ES-I3 (cell line): ENCODE data around the gene KPNA2.
"Not testable (repeated sequence)": the region's sequence is repeated elsewhere in the genome, so short reads cannot be mapped to it uniquely, and the experiment has no call there.

Experiments
- H3K36me3 ChIP-seq: 2 replicates; pipeline ENCODE4 v1.6.1; 2013; ENCODE audit warnings: mild to moderate bottlenecking, low read length, control low read depth, moderate library complexity; ENCODE audit not compliant: insufficient read depth
- H3K4me1 ChIP-seq: 2 replicates; pipeline ENCODE4 v1.6.1; 2013; ENCODE audit warnings: mild to moderate bottlenecking, control low read depth, low read length; ENCODE audit not compliant: insufficient read depth
- H3K9ac ChIP-seq: 2 replicates; pipeline ENCODE4 v1.6.1; 2013; ENCODE audit warnings: low read depth, mild to moderate bottlenecking, low read length, moderate library complexity
- H3K9me3 ChIP-seq: 2 replicates; pipeline ENCODE4 v1.6.1; 2013; ENCODE audit warnings: mild to moderate bottlenecking, low read length, moderate library complexity; ENCODE audit not compliant: control insufficient read depth, insufficient read depth

KPNA2 gene

DNA sequence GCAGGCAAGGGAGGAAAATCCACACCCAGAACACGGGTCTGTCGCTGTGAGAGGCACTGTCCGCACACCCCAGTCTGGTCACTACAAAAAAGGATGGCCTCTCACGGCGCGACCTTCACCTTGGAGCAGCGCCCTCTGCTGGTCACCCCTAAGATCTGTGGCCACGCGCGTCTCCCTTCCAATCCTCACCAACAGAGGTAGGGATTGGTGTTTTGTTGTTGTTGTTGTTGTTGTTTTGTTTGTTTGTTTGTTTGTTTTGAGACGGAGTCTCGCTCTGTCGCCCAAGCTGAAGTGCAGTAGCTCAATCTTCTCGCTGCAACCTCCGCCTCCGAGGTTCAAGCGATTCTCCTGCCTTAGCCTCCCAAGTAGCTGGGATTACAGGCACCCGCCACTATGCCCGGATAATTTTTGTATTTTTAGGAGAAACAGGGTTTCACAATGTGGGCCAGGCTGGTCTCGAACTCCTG lies 24.3 kb upstream of the KPNA2 start:
- Histone ChIP-seq H3K9me3 (no peaks in the 10 kb centered on the region), H3K4me1 (no peaks in the 10 kb centered on the region; the same call in 1 of the 2 replicates), H3K9ac (peak overlapping the region; percentile 28; the same call in 1 of the 2 replicates), H3K36me3 (no peaks in the 10 kb centered on the region)

DNA sequence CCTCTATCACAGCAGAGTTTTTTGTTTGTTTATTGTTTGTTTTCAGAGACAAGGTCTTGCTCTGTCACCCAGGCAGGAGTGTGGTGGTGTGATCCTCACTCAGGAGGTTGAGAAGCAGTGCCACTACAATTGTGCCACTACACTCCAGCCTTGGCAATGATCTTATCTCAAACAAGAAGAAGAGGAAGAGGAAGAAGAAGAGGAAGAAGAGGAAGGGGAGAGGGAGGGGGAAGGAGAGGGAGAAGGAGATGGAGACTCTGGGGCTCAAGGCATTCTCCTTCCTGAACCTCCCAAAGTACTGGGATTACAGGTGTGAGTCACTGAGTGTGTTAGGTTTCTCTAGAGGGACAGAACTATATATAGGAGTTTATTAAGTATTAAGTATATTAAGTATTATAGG lies 22.1 kb upstream of the KPNA2 start:
- Histone ChIP-seq H3K9me3 (no peaks in the 10 kb centered on the region), H3K36me3 (no peaks in the 10 kb centered on the region), H3K4me1 (no peaks in the 10 kb centered on the region; the same call in 1 of the 2 replicates), H3K9ac (no peak overlapping the region)

DNA sequence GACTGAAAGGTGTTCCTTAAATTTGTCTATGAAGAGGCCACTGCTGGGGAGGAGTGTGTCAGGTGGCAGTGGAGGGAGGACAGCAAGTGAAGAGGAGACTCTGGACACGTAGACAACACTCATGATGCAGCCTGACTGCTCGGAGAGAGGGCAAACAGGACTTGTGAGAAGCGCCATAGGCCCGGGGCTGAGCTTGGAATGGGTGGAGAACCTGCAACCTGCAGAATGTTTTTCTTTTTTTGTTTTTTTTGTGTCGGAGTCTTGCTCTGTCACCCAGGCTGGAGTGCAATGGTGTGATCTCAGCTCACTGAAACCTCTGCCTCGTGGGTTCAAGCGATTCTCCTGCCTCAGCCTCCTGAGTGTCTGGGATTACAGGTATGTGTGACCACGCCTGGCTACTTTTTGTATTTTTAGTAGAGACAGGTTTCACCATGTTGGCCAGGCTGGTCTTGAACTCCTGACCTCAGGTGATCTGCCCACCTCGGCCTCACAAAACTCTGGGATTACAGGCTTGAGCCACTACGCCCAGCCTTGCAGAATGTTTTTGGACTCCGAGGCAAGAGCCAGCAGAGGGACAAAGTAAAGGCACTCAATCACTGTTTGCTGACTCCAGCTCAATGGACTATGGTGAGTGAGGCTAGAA lies 20.3 kb upstream of the KPNA2 start:
- Histone ChIP-seq H3K9ac (no peak overlapping the region), H3K9me3 (no peaks in the 10 kb centered on the region), H3K4me1 (no peaks in the 10 kb centered on the region; the same call in 1 of the 2 replicates), H3K36me3 (no peaks in the 10 kb centered on the region)

DNA sequence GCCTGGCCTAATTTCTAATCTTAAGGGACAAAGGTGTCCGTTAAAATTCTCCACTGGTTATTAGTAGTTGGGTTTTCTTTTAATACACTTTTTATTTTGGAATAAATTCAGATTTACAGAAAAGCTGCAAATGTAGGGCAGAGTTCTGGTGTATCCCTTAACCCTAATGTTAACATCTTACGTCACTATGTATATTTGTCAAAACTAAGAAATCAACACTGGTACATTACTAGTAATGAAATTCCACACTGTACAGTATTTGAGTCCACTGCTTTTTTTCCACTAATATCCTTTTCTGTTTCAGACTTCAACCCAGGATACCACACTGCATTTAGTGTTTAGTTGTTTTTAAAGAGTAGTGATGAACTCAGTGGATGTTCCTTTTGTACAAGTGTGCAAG lies 18.7 kb upstream of the KPNA2 start:
- Histone ChIP-seq H3K9ac (no peak overlapping the region), H3K36me3 (no peaks in the 10 kb centered on the region), H3K4me1 (no peaks in the 10 kb centered on the region; the same call in 1 of the 2 replicates), H3K9me3 (no peaks in the 10 kb centered on the region)

DNA sequence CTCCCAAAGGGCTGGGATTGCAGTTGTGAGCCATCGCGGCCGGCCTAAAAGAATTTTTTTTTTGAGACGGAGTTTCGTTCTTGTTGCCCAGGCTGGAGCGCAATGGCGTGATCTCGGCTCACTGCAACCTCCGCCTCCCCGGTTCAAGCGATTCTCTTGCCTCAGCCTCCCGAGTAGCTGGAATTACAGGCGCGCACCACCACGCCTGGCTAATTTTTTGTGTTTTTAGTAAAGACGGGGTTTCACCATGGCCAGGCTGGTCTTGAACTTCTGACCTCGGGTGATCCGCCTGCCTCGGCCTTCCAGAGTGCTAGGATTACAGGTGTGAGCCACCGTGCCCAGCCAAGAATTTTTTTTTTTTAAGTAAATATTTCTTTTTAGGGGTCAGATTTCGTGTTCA lies 17.0 kb upstream of the KPNA2 start:
- H3K4me1 ChIP-seq, H3K9ac ChIP-seq, H3K9me3 ChIP-seq, H3K36me3 ChIP-seq: not testable (repeated sequence)

DNA sequence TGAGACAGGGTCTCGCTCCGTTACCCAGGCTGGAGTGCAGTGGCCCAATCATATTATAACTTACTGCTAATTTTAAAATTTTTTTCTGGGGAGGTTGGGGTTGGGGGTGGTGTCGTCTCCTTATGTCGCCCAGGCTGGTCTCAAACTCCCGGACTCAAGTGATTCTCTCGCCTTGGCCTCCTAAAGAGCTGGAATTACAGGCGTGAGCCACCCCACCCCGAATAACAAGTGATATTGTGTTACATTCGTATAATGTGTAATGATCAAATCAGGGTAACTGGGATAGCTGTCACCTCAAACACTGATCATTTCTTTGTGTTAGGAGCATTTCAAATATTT lies 16.2 kb upstream of the KPNA2 start:
- no peaks in the 10 kb centered on the region for H3K36me3 ChIP-seq
- H3K9ac ChIP-seq = peak overlapping the region; percentile 10; the same call in 1 of the 2 replicates
- H3K4me1 ChIP-seq = no peaks in the 10 kb centered on the region; the same call in 1 of the 2 replicates
- H3K9me3 ChIP-seq = no peaks in the 10 kb centered on the region

DNA sequence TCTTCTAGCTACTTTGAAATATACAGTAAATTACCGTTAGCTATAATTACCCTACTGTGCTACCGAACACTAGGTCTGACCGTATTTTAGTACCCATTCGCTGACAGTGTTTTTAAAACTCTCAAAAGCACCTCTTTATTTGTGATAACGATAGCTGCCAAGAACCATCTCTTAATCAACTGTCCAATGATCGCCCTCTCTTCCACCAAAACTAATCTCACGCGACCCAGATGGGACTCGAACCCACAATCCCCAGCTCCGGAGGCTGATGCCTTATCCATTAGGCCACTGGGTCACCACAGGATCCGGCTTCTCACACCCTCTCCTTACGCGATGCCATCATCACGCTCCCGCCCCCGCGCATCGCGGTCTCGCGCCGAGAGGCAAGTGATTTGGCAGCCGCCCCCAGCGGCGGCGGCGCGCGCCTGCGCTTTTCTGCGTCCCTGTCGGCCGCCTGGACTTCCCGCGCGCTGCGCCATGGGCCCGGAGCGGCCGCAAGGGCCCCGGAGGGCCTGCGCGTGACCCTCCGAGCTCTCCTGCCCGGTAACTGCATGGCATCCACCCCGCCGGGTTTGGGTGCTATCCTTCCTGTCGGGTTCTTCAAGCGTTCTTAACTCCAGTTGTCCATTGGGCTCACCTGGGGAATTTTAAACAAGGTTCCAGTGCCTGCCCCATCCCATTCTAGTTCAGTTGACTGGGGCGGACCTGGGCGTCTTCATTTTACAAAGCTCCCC lies 15.7 kb upstream of the KPNA2 start:
- H3K36me3 ChIP-seq = no peaks in the 10 kb centered on the region
- H3K4me1 ChIP-seq = no peaks in the 10 kb centered on the region; the same call in 1 of the 2 replicates
- no peaks in the 10 kb centered on the region for H3K9me3 ChIP-seq
- peak overlapping the region; percentile 80 for H3K9ac ChIP-seq

DNA sequence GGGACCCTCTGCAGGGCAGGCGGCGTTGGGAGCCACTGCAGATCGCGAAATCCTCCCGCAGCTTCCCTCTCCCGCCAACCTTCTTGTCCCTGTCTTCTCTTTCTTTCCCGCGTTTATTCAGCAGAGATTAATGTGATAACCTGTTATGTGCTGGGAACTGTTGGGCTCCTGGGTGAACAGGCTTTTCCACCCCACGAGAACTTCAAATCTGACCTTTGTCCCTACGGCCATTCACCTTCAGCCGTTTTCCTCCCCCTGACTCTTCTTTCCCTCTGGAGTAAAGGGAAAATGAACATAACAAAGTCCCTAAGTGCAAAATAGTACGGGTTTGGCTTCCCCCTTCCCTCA lies 15.2 kb upstream of the KPNA2 start:
- H3K9ac ChIP-seq = peak overlapping the region; percentile 80
- H3K9me3 ChIP-seq = no peaks in the 10 kb centered on the region
- H3K36me3 ChIP-seq = no peaks in the 10 kb centered on the region
- no peaks in the 10 kb centered on the region; the same call in 1 of the 2 replicates for H3K4me1 ChIP-seq

DNA sequence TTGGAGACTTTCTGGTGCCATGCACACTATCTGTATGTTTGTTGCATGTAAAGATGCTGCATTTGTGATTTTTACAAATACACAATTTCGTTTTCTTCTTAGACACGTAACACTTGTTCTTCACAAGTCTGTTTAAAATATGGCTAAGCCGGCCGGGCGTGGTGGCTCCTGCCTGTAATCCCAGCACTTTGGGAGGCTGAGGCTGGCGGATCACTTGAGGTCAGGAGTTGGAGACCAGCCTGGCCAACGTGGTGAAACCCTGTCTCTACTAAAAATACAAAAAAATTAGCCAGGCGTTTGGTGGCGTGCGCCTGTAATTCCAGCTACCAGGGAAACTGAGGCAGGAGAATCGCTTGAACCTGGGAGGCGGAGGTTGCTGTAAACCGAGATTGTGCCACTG lies 14.7 kb upstream of the KPNA2 start:
- not testable (repeated sequence) for H3K9me3 ChIP-seq, H3K4me1 ChIP-seq, H3K36me3 ChIP-seq
- H3K9ac ChIP-seq = peak overlapping the region; percentile 80

DNA sequence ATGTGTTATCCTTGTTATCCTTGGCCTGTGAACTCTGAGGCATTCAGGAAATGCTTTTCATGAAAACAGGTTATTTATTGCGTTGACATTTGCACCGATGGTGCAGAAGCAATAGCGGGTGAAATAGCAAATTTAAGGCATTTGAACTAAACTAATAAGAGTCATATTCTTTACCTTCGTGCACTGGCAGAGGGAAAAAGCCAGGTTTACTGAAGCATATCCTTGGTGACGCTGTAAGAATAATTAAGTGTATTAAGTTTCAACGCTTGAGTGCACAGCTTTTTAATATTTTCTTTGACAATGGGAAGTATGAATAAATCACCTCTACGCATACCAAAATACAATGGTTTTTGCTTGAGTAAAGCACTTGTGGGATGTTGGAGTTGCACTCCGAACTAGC lies 13.6 kb upstream of the KPNA2 start:
- H3K9me3 ChIP-seq = no peaks in the 10 kb centered on the region
- no peaks in the 10 kb centered on the region for H3K4me1 ChIP-seq
- no peak overlapping the region for H3K9ac ChIP-seq
- no peaks in the 10 kb centered on the region for H3K36me3 ChIP-seq

DNA sequence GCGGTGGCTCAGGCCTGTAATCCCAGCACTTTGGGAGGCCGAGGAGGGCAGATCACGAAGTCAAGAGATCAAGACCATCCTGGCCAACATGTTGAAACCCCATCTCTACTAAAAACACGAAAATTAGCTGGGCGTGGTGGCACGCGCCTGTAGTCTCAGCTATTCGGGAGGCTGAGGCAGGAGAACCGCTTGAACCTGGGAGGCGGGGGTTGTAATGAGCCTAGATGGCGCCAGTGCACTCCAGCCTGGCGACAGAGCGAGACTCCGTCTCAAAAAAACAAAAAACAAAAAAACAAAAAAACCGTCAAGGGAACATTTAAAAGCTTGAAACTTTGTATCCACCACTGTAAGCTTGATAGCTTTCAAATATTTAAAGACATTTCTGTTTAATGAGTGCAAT lies 13.0 kb upstream of the KPNA2 start:
- H3K4me1 ChIP-seq, H3K9ac ChIP-seq, H3K9me3 ChIP-seq, H3K36me3 ChIP-seq: not testable (repeated sequence)

DNA sequence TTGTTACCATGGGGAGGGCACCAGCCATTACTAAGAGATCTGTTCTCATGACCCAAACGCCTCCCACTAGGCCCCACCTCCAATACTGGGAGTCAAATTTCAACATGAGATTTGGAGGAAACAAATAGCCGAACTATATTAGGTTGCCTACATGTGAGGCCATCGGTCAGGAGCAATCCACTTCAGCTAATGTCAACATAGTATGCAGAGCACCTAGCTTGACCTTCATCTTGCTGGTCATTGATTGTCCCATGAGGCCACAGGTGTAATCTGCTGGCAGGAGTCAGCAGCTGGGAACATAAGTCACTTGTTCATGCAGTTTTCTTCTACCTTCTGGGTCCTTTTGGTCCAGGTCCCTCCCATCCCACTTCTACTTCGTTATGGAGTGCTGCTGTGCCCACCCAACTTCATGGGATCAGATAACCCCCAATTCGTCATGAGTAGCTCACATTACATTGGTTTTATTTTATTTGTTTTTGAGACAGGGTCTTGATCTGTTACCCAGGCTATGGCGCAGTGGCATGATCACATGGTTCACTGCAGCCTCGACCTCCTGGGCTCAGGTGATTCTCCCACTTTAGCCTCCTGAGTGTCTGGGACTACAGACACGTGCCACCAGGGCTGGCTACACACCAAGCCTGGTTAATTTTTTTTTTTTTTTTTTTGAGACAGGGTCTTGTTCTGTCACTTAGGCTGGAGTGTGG lies 5.9 kb upstream of the KPNA2 start:
- no peak overlapping the region for H3K9ac ChIP-seq
- no peaks in the 10 kb centered on the region for H3K36me3 ChIP-seq
- no peaks in the 10 kb centered on the region for H3K9me3 ChIP-seq
- peaks cover 13% of the 10 kb centered on the region for H3K4me1 ChIP-seq

DNA sequence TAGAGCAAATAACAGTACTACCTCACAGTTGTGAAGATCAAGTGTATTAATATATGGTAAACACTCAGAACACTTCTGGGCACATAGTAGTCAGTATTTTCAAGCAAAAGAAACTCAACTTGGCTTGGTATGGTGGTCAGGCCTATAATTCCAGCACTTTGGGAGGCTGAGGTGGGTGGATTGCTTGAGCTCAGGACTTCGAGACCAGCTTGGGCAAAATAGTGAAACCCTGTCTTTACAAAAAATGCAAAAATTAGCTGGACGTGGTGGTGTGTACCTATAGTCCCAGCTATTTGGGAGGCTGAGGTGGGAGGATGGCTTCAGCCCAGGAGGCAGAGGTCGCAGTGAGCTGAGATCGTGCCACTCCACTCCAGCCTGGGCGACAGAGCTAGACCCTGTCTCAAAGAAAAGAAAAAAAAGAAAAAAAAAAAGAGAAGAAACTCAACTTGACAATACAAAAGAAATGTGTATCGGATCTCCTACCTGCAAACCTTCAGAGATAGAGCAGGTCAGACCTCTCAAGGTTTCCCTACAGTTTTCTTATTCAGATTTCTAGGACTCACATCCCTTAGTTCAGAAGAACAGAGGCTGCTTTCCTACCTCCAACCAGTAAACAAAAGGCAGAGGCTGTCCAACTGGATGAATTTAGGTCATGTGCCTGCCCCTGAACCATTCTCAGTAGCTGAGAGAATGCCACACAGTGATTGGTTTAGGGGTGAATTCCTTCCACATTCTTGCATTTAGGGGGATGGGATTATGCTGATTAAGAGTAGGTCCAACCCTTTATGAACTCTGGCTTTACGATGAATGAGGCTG lies 1.7 kb upstream of the KPNA2 start:
- no peaks in the 10 kb centered on the region for H3K9me3 ChIP-seq
- H3K4me1 ChIP-seq = peaks cover 18% of the 10 kb centered on the region
- H3K9ac ChIP-seq = peak overlapping the region; percentile 48
- H3K36me3 ChIP-seq = peaks cover 23% of the 10 kb centered on the region

DNA sequence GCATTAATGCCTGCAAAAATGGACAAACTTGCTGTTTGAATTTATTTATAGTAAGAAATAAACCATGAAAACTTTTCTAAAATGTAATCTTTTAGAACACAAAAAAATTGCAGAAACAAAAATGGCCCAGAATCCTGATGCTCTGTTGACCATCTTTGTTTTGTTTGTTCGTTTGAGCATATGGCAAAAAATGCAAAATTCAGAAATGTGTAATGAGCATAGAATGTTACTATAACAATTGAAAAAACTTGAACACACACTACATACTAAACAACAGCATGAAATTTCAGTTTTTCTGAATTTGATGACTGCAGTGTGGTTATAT lies 1.1 kb upstream of the KPNA2 start:
- Histone ChIP-seq H3K9ac (peak overlapping the region; percentile 48), H3K36me3 (peaks cover 27% of the 10 kb centered on the region), H3K4me1 (peaks cover 18% of the 10 kb centered on the region), H3K9me3 (no peaks in the 10 kb centered on the region)
